Glomerular endothelial cell (primary cell): ENCODE results near the gene TULP3. TPM values are rescaled to one million over a fixed set of nuclear protein-coding genes. Genes with fewer than 3 reads are reported as not detected.

Experiments used
- DNase-seq: peaks from one replicate; pipeline ENCODE4 v3.0.0-alpha.2; 2011; ENCODE audit warnings: low read depth, low spot score; ENCODE audit errors: extremely low read depth
- total RNA-seq: library from RNA; depleted of rRNA; stranded (reverse); fragments of >200 nt; gene quantifications from 2 replicates; pipeline ENCODE4 v1.2.3, GENCODE V29; 2015

The TULP3 gene
- total RNA-seq, 1 donor from 2014 or later = 24.0 TPM

- DNase-seq = no peak
Observed at GRCh38 chr12:2963154-2963759, 72.6 kb downstream of the TULP3 start.

- DNase-seq = no peak
Observed at GRCh38 chr12:2963760-2964292, 73.1 kb downstream of the TULP3 start.

- no peak for DNase-seq
Observed at GRCh38 chr12:2967651-2968050, 77.0 kb downstream of the TULP3 start.

GRCh38 chr12:2970744-2971143 lies 80.1 kb downstream of the TULP3 start:
- DNase-seq = no peak

- no peak for DNase-seq
Observed at GRCh38 chr12:2973566-2973965, 82.9 kb downstream of the TULP3 start.

GRCh38 chr12:2974560-2974971 lies 83.9 kb downstream of the TULP3 start:
- no peak for DNase-seq

- no peak for DNase-seq
Observed at GRCh38 chr12:2976581-2976996, 85.9 kb downstream of the TULP3 start.

GRCh38 chr12:2977776-2978175 lies 87.1 kb downstream of the TULP3 start:
- no peak for DNase-seq

- no peak for DNase-seq
Observed at GRCh38 chr12:2979806-2980205, 89.1 kb downstream of the TULP3 start.

GRCh38 chr12:2980630-2981029 lies 89.9 kb downstream of the TULP3 start:
- no peak for DNase-seq

GRCh38 chr12:2982361-2982760 lies 91.7 kb downstream of the TULP3 start:
- no peak for DNase-seq

- DNase-seq = no peak
Observed at GRCh38 chr12:2984249-2984648, 93.6 kb downstream of the TULP3 start.

- DNase-seq = no peak
Observed at GRCh38 chr12:2984698-2985097, 94.0 kb downstream of the TULP3 start.

- no peak for DNase-seq
Observed at GRCh38 chr12:2986876-2987275, 96.2 kb downstream of the TULP3 start.

GRCh38 chr12:2988494-2988893 lies 97.8 kb downstream of the TULP3 start:
- DNase-seq = no peak

Other genes with a start within 250 kb of the TULP3 start
- 33.6 and 34.9 TPM in 2 replicates for gene FKBP4, start 95.9 kb upstream of the TULP3 start, total RNA-seq
- gene ITFG2, start 78.2 kb upstream of the TULP3 start, total RNA-seq = 15.4 and 20.1 TPM in 2 replicates
- gene NRIP2, start 55.9 kb upstream of the TULP3 start, total RNA-seq = not detected in 2 replicates
- not detected in 2 replicates for gene TEX52, start 33.9 kb upstream of the TULP3 start, total RNA-seq
- 7.3 and 17.6 TPM in 2 replicates for gene FOXM1, start 13.7 kb upstream of the TULP3 start, total RNA-seq
- gene RHNO1, start 13.7 kb upstream of the TULP3 start, total RNA-seq = 23.1 and 27.2 TPM in 2 replicates
- gene TEAD4, start 68.5 kb downstream of the TULP3 start, total RNA-seq = 33.3 and 47.5 TPM in 2 replicates
- 60.4 and 65.5 TPM in 2 replicates for gene TSPAN9, start 186.5 kb downstream of the TULP3 start, total RNA-seq